WTC11 (cell line): ENCODE results near the gene MANBA. TPM values are rescaled to one million over a fixed set of nuclear protein-coding genes. Genes with fewer than 3 reads are reported as not detected.

ENCODE experiments used
- ATAC-seq: fragments of 200-7000 bp; cut with Tn5 transposase; 2 replicates; pipeline ENCODE4 v1.10.0; 2021; ENCODE audit warnings: mild to moderate bottlenecking, moderate library complexity
- CTCF ChIA-PET: fragments of 300-600 bp; sonication (Branson Sonifier 250); formaldehyde crosslinking; loops from one replicate; lab custom pipeline; 2021; ENCODE audit warnings: antibody characterized with exemption; lab: Charles Lee
- POLR2A ChIA-PET: fragments of 350-600 bp; sonication (Branson Sonifier 250); formaldehyde crosslinking; loops from one replicate; lab custom pipeline; 2021; ENCODE audit warnings: antibody characterized with exemption; lab: Charles Lee
- DNase-seq: peaks from one replicate; pipeline ENCODE4 v3.0.0; 2021; ENCODE audit warnings: low spot score
- H3K27ac Mint-ChIP-seq: 2 replicates; pipeline ENCODE4 v1.8.0; 2021; ENCODE audit warnings: mixed read lengths
- H3K27me3 Mint-ChIP-seq: 2 replicates; pipeline ENCODE4 v1.8.0; 2021; ENCODE audit warnings: low read depth, mild to moderate bottlenecking, moderate library complexity, mixed read lengths
- H3K36me3 Mint-ChIP-seq: 2 replicates; pipeline ENCODE4 v1.8.0; 2021; ENCODE audit warnings: mixed read lengths
- H3K4me1 Mint-ChIP-seq: 2 replicates; pipeline ENCODE4 v1.8.0; 2022; ENCODE audit warnings: mixed read lengths
- H3K4me3 Mint-ChIP-seq: 2 replicates; pipeline ENCODE4 v1.8.0; 2021; ENCODE audit warnings: mild to moderate bottlenecking, moderate library complexity, mixed read lengths
- H3K9me3 Mint-ChIP-seq: 2 replicates; pipeline ENCODE4 v1.8.0; 2021; ENCODE audit warnings: mixed read lengths
- AFF4 ChIP-seq: sonication (generic); formaldehyde crosslinking; IDR thresholded peaks from 2 replicates; pipeline ENCODE4 v1.8.1; 2023; ENCODE audit warnings: mild to moderate bottlenecking, missing genetic modification reagents, borderline replicate concordance
- GABPB1 ChIP-seq: sonication (generic); formaldehyde crosslinking; IDR thresholded peaks from 2 replicates; pipeline ENCODE4 v1.8.1; 2023; ENCODE audit warnings: mild to moderate bottlenecking, missing genetic modification reagents
- HMGXB4 ChIP-seq: sonication (generic); formaldehyde crosslinking; IDR thresholded peaks from 2 replicates; pipeline ENCODE4 v1.8.1; 2023; ENCODE audit warnings: mild to moderate bottlenecking, moderate library complexity, missing genetic modification reagents
- KAT7 ChIP-seq: sonication (generic); formaldehyde crosslinking; IDR thresholded peaks from 2 replicates; pipeline ENCODE4 v1.8.1; 2023; ENCODE audit warnings: missing genetic modification reagents, mild to moderate bottlenecking, borderline replicate concordance
- NFATC4 ChIP-seq: fragments of 250-450 bp; sonication (Bioruptor Pico); IDR thresholded peaks from 2 replicates; pipeline ENCODE4 v1.9.0; 2021; ENCODE audit warnings: mild to moderate bottlenecking
- RELA ChIP-seq: sonication (generic); formaldehyde crosslinking; IDR thresholded peaks from 2 replicates; pipeline ENCODE4 v1.8.1; 2022; ENCODE audit warnings: missing genetic modification reagents, mild to moderate bottlenecking, borderline replicate concordance
- STAT6 ChIP-seq: sonication (generic); formaldehyde crosslinking; conservative IDR thresholded peaks from 2 replicates; pipeline ENCODE4 v1.8.1; 2023; ENCODE audit warnings: mild to moderate bottlenecking, low read depth, missing genetic modification reagents, moderate library complexity
- ZNF121 ChIP-seq: sonication (generic); formaldehyde crosslinking; IDR thresholded peaks from 2 replicates; pipeline ENCODE4 v1.8.0; 2023; ENCODE audit warnings: missing genetic modification reagents
- total RNA-seq: library from RNA; stranded (reverse); gene quantifications from 3 replicates; pipeline ENCODE4 v1.2.3, GENCODE V29; 2021

MANBA gene
- total RNA-seq, 1 experiment from 2014 or later = 35.1 TPM

DNA sequence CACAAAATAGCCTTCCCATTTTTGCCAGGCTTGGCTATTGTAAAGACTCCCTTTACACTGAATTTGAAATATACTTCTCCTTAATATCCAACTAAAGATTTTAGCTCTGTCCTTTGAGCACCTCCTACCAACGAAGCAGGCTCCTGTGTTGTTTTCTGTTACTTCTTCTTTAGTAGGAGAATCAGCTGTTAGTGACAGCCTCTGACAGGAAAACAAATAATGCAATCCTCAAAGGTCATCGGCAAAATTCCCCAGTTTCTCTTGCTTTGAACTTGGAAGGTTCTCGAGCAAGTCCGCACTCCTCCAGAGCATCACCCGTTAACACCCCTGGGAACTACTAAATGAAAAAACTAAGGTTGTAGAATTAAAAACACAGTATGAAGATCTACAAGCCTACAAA is 66.9 kb downstream of the MANBA start (continued):
- no peak for TF ChIP-seq HMGXB4
- no peak for TF ChIP-seq RELA (CRISPR knock-in tag)
- TF ChIP-seq AFF4 (CRISPR knock-in tag) = no peak
- TF ChIP-seq NFATC4 = no peak

DNA sequence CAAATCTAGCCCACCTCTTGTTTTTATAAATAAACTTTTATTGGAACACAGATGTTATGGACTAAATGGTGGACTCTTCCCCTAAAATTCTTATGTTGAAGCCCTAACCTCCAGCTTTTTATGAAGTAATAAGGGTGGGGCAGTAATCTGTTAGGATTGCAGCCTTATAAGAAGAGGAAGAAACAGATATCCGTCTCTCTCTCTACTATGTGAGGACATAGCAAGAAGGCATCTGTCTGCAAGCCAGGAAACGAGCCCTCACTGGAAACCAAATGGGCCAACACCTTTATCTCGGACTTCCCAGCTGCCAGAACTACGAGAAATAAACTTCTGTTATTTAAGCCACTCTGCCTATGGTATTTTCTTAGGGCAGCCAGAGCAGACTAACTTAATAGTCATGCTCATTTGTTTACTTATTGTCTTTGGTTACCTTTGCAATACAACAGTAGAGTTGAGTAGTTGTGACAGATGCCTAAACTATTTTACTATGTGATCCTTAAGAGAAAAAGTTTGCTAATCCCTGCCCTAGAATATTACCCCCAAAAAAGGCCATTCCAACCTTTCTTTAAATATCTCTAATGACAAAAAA is 67.4 kb downstream of the MANBA start:
- Mint-ChIP-seq H3K27ac (no peak overlapping the region; the same call in 1 of the 2 replicates), H3K4me1 (no peaks in the 10 kb centered on the region), H3K27me3 (no peaks in the 10 kb centered on the region), H3K9me3 (no peaks in the 10 kb centered on the region), H3K36me3 (peaks cover 4% of the 10 kb centered on the region), H3K4me3 (no peak overlapping the region)
- TF ChIP-seq GABPB1 (CRISPR knock-in tag) = no peak
- CTCF ChIA-PET = no interaction called here
- ATAC-seq (no peak), DNase-seq (no peak)
- POLR2A ChIA-PET = no interaction called here

- no peak for ATAC-seq
- Mint-ChIP-seq H3K9me3 (no peaks in the 10 kb centered on the region), H3K4me1 (no peaks in the 10 kb centered on the region), H3K36me3 (peaks cover 4% of the 10 kb centered on the region), H3K27ac (no peak overlapping the region), H3K4me3 (no peak overlapping the region), H3K27me3 (no peaks in the 10 kb centered on the region)
- ChIA-PET POLR2A (no interaction called here), CTCF (no interaction called here)
- TF ChIP-seq ZNF121 (CRISPR knock-in tag) (no peak), KAT7 (CRISPR knock-in tag) (no peak), HMGXB4 (no peak)
- DNase-seq = no peak
Observed at GRCh38 chr4:102692474-102692873, 68.3 kb downstream of the MANBA start.

- Mint-ChIP-seq H3K36me3 (peaks cover 4% of the 10 kb centered on the region), H3K4me1 (no peaks in the 10 kb centered on the region), H3K4me3 (no peak overlapping the region), H3K27ac (no peak overlapping the region), H3K27me3 (no peaks in the 10 kb centered on the region), H3K9me3 (no peaks in the 10 kb centered on the region)
- no peak for DNase-seq
- ChIA-PET CTCF (no interaction called here), POLR2A (no interaction called here)
- TF ChIP-seq STAT6 = no peak
- no peak for ATAC-seq
Observed at GRCh38 chr4:102687982-102688433, 72.8 kb downstream of the MANBA start.
